Activated T-cell treated with anti-CD3 and anti-CD28 coated beads for 24 hours (primary cell): ENCODE measurements around the gene ANKRD44.

Experiments used
- DNase-seq: peaks from one replicate; pipeline ENCODE4 v3.0.0-alpha.2; 2020; ENCODE audit warnings: low read depth

The ANKRD44 gene

DNA sequence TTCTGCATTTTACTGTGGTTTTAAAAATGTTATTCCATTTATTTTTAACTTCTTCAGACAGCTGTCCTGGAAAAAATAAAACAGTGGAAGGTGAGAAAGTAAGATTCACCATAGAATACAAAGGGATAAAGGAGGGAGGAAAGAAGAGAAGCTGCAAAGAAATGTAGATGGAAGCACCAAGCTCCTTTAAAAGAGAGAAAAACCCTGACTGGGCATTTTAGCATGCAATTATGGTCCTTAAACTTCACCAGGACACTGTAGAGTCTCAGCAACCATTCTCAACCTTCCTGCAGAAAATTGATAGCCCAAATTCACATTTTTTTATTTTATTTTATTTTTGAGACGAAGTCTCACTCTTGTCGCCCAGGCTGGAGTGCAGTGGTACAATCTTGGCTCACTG lies 11.6 kb upstream of the ANKRD44 start:
- no peak for DNase-seq

DNA sequence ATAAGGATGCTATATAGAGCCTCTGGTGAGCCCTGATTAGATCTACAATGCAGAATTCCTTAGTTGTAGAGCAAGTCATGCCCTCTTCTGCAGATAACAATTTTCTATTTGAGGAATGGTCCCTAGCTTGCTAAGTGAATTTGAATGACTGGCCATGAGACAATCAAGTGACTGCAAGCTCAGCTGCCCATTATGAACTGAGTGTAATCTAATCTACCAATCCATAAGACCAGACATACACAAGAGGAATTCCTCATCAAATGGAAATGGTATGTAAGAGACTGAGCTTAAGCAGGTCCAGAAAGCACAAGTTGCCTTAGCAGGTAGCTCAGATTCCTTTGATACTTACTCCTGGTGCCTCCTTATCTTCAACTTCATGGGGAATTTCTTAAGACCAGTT lies 4.8 kb upstream of the ANKRD44 start:
- no peak for DNase-seq

DNA sequence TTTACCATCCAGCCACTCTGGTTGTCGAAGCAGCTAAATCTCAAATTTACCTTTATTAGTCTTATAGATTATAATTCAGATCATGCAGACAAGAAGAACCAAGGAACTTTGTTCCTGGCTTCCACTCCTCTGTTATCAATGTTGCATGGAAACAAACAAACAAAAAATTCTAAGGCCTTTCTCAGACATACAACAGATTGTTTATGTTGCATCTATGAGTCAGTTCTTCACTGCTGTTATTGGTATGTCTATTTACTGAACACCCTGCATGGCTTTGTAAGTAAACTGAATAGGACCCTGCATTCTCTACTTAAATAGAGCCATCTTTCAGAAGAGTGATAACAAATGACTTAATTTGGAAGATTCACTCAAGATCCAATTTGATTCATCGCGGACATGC lies 1.6 kb upstream of the ANKRD44 start:
- DNase-seq = no peak

DNA sequence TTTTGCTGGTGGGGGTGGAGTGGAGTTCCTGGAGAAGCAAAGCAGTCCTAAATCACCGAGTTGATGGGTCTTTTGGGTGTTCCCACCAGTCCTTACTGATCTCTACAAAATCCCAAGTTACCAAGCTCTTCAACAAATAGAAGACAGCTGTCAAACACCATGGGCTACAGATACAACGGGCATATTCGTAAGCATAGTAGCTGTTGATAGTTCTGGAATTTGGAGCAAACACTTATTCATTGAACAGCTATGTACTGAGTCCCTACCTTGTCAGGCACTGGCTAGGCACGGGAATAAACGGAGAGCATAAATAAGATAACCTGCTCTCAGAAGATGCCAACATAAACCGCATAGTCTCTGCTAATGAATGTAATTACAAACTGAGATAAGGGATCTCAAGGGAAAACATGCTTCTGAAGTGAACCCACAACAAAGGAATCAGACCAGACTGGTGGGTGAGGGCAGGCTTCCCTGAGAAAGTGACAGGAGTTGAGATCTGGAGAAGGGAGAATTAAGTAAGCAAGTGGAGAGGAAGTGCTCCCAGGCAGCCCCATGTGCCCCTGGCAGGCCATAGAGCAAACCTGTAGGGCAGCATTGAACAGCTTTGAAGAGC lies 947 bp upstream of the ANKRD44 start:
- DNase-seq = no peak

DNA sequence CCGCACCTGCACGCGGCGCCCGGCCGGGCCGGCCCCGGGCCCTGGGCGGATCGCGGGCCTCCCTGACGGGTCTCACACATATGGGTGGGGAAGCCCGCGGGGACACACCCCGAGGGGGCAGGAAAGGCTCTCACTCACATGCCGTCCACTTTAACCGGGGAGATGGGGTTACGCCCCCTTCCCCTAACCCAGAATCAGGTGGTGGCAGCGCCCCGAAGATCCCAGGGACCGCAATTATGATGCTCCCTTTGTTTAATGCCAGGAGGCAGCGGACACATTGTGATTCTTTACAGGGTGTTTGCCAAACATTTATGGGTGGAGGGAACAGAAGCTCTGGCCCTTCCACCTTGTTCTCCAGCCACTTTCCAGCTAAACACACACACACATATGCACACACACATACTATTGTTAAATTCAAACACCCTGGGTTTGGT lies 424 bp upstream of the ANKRD44 start:
- no peak for DNase-seq

DNA sequence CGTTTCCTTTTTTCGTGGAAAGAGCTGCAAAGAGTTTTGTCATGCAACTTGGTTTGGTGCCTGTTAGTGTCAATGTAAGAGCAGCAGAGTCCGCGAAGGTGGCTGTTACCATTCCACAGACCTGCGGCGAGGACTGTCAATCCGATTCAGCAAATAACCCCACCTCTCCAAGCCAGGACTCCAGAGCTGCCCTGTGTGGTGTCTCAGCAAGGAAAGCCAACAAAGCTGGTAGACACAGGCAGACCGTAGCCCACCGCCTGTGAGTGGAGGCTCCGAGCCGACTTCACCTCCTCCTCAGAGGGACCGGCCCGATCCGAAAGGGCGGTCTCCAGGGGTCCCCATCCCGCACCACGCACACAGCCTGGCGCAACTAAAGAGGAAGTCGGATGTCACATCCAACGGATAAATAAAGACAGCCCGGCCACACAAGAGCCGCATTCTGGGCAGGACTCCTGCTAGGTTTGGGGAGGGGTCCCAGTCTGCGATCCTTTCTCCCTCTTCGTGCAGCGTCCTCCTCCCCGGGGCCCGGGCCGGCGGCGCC lies 819 bp downstream of the ANKRD44 start:
- no peak for DNase-seq

DNA sequence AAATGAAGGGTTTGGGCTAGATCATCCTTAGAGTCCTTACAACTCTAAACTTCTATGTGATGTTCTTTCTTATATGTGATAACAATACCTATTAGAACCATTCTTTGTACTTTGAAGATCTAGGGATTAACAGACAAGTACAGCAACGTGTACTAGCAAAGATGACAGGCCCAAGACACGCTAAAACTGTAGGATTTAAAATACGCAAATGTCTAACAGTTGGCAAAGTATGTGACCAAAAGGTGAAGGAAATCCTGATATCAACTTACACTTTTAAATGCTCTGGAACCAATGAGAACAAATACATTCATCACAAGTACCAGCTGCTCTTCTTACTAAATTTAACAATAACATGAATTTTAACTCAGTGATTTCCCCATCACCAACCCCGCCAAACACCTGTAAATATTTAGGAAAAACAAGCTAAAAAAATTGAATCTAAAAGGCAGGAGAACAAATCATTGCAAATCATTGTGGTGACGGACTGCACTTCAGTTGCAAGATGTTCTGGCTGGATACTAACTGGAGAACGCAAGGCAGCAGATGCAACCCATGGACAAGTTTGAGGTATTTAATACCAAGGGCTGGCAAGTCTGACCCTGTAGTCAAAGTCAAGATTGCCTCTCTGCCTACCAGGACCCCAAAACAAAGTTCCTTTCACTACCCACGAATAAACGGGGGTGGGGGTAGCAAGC lies 1.4 kb downstream of the ANKRD44 start:
- no peak for DNase-seq

DNA sequence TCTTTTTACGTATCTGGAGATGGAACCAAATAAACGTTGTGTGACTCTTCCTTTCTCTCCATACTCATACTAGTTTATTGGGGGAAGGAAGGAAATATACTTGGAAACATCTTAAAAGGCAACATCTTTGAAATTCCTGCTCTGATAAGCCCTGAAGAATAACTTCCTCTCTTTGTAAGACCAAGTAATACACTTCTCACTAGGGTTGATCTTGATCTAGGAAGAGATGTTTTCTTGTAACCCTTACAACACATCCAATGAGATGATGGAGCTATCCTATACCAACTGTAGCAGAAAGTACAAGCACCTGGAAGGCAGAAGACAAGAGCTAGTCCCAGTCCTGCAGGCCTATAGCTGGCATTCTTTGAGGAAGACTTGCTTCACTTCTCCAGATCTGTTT lies 2.0 kb downstream of the ANKRD44 start:
- DNase-seq = no peak

DNA sequence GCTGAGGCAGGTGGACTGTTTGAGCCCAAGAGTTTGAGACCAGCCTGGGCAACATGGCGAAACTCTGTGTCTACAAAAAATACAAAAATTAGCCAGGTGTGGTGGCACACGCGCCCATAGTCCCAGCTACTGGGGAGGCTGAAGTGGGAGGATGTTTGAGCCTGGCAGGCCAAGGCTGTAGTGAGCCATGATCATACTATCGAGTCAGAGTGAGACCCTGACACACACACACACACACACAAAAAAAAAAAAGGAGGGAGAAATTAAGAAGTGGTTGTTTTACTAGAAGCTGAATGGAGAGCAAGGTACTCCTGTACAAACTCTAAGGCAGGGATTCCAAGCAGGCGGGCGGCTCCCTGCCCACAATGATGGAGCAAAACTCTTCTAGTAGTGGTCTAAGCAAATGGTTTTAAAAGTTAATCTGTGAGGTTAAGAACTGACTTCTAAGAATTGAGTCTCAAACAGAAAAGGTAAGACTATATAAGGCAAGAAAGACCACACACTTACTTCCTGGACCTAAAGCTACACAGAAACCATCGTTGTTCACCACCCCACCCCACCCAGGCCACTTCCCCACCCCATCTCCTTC lies 2.6 kb downstream of the ANKRD44 start:
- no peak for DNase-seq

DNA sequence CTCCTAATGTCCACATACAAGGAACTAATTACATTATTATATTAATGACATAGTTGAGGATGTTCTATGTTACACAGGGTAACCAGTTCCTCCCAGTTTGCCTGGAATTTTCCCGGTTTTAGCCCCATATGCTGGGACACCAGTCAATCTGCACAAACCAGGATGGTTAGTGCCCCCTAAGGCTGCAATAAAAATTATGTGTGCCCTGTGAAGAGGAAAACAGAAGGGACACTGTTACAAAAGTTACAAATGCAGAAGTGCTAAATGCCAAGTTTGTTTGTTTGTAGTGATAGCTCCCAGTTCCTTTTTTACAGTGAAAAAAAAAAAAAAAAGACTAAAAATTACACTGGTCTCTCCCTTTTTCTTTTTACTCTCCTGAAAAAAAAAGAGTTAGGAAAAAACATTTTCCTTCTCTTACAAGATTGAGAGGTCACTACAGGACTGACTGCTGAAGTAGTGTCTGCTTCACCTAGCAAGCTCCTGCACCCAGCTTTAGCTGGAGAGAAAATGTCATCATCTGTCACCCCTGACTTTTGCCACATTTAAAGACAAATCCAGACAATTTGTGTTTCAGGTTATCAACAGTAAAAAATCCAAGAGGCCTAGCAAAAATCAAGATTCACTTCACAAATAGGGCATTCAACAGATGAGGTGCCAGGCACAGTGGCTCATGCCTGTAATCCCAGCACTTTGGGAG lies 3.2 kb downstream of the ANKRD44 start:
- DNase-seq = no peak

DNA sequence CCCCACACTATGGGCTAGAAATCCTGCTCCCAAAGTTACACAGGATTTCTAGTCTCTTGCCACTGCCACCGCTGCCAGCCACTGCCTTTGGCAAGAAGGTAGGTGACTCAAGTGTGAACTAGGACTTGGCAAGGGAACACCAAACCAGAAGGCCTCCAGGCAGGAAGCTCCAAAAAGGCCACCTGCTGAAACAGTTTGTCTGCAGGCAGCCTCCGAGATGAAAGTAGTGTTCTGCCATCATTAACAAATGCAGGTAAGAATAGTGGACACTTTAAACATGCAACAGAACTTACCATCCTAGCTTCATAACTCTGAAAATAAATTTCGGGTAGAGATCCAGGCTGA lies 3.9 kb downstream of the ANKRD44 start:
- DNase-seq = no peak

DNA sequence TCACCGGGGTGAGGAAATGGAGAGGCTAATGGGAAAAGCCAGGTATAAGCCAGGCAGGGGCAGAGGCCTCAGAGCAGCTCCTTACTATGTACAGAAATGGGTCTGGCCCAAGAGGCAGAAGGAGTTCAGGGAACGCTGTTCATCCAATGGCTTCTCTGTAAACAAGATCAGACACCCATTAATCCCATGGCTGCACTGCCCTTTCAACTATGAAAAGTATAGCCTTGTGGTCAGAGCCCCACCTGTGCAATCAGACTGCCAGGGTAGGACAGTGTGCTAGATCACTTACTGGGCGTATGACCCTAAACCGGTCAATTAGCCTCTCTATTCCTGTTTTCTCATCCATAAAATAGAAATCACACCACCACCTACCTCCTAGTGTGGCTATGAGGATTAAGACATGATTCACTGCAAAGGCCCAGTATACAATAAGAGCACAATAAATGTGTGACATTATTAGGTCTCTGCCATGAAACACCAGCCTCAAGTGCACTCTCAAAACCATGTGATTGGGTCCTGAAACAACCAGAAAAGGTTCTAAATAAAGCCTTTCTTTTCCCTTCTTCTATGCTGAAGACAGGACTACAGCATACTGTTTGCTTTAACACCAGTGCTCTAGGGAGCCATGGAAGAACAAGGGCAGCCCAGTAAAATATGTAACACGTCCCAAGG lies 4.4 kb downstream of the ANKRD44 start:
- no peak for DNase-seq

DNA sequence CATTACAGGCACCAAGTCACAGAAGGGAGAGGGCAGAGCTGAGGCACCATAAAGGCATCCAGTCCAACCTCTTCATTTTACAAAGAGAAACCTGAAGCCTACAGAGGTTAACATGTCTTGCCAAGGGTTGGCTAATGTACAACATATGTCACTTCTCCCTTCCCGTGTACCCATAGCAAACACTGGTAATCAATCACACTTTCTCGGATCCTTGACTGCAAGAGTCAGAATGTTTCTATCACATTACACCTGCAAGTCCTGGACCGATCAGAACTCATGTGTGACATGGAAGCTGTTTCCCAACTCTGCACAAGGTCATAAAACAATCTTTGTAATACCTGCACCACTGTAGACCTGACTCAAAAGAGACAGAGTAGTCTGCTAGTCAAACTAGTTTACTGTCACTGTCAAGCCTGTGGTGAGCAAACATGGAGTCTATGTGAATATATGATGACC lies 6.0 kb downstream of the ANKRD44 start:
- DNase-seq = no peak

DNA sequence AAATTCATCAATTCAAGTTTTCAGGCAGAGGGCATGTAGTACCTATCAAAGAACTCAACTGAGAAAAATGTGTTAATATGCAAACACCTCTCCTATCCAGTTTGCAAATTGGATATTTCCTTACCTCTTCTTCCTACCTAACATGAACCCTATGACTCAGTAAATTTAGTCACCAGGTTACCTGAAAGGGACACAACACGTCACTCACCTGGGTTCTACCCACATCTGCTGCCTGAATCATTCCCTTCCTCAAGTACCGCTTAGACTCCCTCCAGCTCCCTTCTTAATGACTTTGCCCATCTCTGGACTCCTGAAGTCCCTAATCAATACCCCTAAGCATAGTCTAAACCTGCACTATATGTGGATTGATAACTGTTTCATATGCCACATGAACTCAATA lies 10.4 kb downstream of the ANKRD44 start:
- no peak for DNase-seq

DNA sequence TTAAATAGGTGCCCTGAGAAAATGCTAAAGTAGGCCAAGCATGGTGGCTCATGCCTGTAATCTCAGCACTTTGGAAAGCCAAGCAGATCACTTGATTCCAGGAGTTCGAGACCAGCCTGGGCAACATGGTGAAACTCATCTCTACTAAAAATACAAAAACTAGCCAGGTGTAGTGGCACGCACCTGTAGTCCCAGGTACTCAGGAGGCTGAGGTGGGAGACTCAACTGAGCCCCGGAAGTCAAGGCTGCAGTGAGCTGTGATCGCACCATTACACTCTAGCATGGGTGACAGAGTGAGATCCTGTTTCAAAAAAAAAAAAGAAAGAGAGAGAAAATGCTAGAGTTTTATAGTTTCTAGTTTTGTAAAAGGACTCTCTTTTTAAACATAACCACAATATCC lies 12.0 kb downstream of the ANKRD44 start:
- no peak for DNase-seq

DNA sequence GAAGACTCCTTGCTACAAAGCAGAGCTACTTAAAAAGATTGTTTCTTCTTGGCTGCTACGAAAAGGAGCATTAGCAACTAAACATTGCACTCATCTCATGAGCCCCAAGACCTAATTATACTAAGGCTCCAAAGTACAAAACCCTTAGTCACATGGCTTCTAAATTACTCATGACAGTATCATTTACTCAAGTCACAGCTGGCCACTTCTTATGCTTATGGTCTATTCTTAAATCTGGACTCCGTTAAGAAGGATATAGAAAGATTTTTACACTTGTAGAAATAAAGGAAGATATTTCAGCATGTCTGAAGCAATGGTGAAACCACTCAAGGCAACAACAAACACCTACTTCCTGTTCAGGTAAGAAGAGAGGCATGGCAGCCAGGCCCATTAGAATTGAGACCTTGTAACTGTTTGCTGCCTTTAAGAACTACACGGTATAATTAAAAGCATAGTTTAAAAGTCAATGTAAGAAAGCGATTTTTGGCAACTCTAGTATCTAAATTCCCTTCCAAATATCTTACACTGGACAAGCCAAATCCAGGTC lies 12.7 kb downstream of the ANKRD44 start:
- no peak for DNase-seq

DNA sequence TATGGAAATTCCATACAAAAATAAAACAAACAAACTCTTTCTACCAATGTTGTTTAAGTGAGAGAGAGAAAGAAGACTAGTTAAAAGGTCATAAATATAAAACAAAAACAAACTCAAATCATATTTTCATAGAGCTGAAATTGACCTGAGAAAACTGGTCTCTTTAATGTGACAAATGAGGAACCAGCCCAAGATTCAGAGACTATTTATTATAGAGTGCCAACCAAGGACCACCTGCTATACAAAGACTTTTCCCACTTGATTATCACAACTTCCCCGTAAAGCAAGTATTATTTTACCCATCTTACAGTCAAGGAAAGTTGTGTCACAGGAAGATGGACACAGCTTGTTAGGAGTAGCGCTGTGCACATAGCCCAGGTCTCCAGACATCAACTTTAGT lies 13.3 kb downstream of the ANKRD44 start:
- DNase-seq = no peak

DNA sequence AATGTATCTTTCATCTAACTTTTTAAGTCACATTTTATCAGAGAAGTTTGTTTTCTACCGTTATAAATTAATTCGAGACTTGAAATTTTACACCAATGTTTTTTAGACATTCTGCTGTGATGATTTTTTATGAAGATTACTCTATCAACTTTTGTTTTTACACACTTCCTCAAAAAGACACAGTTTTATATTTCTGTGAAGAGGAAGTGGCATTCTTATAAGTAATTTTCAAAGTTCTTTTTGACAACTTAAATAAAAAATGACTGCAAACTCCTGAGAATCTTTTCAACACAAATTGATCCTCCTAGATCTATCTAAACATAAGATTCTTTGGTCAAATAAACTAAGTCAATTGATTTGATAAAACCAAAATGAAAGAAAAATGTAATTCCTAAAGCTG lies 13.7 kb downstream of the ANKRD44 start:
- DNase-seq = no peak

DNA sequence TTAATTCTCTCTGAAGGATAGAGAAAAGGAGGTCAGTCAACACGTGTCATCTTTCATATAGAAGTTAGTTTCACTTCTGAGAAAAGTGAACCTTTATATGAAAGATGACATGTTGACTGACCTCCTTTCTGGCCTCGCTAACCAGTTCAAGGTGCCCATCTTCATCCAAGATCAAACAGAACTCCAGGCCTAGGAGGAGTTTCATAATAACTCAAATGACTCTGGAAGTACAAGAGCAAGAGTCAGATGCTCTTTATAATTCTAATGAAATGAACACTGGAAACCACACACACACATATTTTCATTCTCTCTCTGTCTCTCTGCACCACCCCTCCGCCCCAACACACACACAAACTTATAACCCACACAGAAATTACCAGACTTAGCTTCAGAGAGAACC lies 16.3 kb downstream of the ANKRD44 start:
- no peak for DNase-seq

DNA sequence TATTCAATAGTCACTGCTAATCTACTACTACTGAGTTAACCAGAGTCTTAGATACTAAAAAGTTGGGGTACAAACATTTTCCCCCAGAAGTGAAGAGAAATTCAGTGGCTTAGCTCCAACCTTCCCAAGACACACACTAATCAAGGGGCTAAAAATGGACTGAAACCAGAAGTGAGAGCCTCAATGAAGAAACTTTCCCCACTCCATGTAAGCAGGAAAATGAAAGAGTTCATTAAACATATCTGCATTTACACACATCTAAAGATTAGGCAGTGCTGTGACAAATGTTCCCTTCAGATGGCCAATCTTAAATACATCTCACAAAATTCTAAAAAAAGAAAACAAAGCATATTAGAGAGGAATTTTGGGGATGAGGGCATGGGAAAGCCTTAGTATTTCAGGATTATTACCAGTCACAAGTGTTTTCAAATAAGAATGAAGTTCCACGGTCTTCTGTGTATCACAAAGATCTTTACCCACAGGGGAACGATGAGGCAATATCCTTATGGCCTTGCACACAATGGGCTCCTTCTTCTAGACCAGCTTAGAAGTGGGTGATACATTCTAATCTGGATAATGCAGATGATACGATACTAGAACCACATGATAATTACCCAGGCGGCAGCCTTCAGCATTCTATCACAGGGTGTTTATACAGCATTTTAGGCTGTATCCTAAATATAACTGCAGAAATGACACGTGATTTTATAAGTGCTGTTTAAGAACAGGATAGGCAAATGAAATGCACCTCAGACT lies 17.1 kb downstream of the ANKRD44 start:
- DNase-seq = no peak

DNA sequence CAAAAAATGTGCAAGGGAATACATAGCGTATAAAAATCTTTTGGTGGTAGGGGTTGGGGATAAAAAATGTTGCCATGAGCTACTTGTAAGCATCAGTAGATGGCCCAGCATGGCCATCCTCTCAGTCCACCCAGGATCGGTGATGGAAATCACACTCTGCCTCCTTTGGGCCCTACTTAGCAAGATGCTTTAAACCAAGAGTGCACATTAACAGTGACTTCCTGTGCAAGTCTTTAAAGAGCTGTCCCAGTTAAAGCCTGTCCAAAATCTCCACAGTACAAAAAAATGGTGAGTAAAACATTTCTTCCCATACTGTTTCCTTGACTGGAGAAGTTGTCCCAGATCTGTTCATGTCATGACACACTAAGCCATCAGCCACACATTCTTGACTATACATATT lies 18.0 kb downstream of the ANKRD44 start:
- DNase-seq = no peak
